NCI-H748 treated with DMSO at 0.1 percent for 48 hours (cell line): Measurements from ENCODE around the gene KANSL1L.

Source experiments
- DNase-seq: peaks from one replicate; lab custom pipeline; 2025; lab: John Stamatoyannopoulos, UW

Gene KANSL1L

DNA sequence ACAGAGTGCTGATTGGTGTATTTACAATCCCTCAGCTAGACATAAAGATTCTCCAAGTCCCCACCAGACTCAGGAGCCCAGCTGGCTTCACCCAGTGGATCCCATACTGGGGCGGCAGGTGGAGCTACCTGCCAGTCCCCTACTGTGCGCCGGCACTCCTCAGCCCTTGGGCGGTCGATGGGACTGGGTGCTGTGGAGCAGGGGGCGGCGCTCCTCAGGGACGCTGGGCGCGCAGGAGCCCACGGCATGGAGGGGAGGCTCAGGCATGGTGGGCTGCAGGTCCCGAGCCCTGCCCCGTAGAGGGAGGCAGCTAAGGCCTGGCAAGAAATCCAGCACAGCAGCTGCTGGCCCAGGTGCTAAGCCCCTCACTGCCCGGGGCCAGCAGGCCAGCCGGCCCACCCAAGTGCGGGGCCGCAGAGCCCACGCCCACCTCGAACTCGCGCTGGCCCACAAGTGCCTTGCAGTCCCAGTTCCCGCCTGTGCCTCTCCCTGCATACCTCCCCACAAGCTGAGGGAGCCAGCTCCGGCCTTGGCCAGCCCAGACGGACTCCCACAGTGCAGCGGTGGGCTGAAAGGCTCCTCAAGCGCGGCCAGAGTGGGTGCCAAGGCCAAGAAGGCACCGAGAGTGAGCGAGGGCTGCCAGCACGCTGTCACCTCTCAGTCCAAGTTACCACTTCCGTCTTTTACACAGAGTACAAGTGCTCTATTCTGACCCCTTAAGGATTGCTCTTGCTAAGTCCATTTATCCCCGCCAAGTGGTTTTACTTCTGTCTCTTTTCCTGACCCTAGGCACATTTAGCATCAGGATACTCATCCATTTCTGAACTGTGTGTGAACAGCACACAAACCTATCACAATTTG, 170.5 kb downstream of the KANSL1L start:
- DNase-seq, result no peak

DNA sequence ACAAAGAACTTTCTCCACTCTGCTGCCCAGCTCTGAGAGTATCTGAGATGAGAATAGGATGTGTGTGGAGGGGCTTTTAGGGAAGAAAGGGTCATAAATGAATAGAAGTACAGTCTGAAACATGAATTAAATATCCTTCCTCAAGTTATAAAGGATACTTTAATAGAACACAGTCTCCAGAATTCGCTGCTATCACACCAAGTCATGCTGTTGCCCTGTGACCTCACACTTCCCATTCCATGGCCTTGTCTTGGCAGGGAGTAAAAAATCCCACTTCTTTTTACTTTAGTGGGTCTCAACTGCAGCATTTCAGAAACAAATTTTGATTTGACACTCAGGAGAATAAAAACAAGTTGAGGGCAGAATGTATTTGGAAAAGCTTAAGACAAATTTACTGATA, 172.6 kb downstream of the KANSL1L start:
- DNase-seq, result no peak

DNA sequence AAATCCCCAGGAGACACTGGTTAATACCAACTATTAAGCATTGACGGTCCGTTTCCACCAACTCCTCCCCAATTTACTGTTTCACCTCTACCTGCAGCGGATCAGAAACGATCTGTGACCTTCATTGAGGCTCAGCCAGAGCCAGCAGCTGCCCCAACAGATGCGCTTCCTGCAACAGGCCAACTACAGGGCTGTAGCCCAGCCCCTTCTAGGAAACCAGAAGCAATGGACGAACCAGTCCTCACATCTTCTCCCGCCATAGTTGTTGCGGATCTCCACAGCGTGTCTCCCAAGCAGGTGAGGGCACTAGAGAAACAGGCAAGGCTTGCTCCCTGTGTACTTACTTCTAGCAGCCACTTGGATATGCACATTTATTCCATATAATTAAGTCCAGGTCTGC, 177.2 kb downstream of the KANSL1L start:
- DNase-seq, result no peak

DNA sequence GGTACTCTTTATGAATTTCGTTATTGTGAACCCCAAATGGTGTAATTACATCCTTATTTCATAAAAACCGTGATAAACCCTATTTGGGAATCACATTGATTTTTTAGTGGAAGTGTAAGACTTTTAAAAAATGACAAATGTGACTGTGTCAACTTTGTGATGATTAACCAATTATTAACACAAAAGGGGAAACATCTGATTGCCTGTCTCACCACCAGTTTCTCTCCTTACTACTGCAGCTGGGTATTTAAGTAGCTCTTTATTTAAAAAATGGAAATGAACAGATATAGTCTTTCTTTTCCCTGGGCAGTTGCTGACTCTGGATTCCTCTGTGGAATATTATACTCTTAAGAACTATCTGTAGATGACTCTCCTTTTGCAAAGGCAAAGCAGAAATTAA, 180.4 kb downstream of the KANSL1L start:
- no peak for DNase-seq

DNA sequence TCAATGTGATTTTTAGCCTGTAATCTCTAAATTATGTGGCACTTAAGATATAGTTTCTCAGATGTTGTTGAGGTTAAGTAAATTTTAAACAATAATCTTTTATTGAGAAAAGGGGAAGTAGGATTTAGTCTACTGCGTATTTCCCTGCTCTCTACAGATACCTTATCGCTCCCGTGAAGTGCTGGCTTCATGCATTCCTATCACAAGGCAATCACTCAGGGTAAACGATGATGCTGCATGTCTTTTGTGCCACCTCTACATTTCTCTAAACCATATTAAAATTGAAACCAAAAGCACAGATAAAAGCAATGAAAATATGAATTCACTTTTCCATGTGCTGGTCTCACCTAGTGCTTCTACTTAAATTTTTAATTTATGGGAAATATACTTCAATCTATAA, 183.2 kb downstream of the KANSL1L start:
- no peak for DNase-seq

DNA sequence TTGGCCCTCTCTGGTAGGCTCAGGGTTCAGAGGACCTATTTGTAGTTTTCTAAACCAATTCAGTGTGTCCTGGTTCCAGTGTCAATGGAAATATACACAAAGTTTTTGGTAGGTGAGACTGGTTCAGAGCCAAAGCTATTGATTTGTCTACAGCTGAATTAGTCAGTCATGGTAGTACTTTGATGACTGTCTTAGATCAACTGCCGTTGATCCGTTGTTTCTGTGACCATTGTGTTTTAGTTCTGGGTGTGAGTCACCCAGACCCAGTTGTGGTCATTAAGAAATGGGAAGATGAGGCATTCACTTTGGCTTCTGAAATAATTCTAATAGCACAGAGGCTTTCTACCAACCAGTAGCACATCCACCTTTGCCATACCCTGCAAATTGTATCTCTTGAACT, 184.8 kb downstream of the KANSL1L start:
- DNase-seq, result no peak

DNA sequence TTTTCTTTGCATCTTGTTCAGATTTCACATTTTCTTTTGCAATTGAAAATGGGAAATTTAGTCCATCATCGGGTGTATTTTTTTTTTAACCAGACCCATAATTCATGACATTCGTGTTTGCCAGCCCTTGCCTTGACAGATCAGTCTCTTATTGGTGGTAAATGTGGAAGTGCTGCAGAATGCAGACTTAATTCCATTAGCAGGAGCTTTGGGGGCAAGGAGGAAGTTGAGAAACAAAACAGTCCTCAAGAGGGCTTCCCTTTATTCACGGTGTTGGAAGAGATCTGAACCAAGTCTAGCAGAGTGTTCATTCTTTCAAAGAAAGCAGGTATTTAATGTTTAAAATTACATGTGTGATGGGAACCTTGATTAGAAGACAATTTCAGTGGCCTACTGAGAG, 185.3 kb downstream of the KANSL1L start:
- no peak for DNase-seq

DNA sequence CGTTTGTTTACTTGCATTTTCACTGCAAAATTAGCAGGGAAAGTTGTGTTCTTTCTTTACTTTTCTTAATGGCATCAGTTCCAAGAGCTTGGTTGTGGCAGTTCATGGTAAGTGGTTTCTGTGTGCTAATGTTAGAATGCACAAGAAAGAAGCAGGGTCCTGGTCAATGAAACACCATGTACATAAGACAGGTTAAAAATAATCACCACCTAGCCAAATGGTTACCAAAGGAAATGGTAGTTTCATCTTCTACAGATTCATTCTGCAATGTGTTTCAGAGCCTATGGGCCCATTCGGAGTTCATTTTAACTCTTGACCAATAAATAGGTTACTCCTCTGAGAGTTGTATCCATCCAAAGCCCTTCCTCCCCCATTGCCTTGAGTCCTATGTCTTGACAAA, 186.9 kb downstream of the KANSL1L start:
- DNase-seq, result no peak

DNA sequence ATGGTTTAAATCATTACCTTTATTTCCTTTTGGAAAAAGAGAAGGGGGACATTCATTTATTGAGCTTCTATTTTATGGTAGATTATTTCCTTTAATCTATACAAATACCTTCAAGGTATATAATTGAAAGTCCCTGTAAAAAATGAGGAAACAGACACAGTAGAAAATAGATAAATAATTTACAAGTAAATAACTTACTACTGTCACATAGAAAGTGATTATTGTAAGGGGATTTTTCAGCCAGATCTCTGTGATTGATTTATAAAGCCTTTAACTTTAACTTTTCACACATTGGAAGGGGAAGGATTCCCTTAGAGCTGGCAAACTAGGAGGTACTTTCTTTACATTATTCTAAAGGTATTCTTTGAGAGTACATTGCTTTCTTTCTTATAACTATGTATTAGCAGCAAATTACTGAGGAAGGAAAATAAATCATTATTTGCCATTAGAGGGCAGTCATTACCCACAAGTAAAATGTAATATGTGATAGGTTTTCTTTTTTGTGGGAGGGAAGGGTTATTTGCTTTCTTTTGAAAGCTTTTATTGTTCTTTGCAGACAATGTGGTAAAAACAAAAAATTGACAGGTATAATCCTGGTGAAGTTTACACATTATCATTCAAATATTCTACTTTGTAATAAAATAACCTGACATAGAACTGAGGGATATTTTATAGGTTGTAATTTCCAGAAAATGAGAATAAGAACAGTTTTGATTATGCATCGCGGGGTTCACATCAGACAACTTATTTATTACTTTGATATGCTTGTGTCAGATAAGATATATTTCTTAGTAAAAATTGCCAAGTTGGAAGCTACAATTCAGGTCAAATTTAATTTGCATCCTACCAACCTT, 193.6 kb downstream of the KANSL1L start:
- DNase-seq, result peak; percentile 11

DNA sequence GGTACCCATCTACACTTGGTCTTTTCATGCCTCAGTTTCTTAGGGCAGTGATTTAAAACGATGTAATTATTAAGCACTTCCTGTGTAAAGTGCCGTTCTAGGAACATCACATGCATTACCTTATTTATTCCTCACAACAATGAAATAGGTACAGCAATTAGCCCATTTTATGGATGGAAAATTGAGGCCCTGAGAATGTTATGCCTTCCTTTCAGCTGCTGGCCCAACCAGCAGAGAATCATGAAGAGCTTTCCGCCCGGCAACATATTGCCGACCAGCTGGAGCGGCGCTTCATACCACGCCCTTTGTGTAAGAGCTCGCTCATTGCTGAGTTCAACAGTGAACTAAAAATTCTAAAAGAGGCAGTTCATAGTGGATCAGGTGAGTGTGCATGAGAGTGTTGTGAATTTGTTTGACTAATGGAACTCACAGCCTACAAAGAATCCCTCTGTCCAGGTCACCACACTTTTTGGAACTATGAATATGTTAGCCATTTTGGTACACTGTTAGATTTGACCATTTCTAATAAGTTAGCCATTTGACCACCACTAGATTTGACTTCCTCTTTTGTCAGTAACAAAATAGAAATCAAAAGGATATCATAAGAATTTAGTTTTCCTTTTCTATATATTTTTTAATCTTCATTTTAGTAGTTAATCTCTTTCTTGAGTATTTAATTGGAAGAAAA, 194.4 kb downstream of the KANSL1L start:
- no peak for DNase-seq

DNA sequence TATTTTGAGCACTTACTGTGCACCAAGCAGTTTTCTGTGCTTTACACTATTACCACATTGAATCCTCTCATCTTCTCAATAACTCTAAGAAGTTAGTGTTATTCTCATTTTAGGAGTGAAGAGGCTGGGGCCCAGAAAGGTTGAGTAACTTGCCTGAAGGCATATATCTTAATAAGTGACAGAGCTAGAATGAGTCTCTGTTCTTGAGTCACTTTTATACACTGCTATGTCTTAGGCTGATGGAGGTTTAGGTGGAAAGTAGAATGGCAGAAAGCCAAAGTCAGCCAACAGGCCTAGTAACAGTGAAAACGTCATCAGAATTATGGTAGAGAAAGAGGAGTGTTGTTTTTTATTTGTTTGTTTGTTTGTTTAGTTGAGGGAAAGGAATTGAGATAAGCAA, 196.6 kb downstream of the KANSL1L start:
- no peak for DNase-seq

DNA sequence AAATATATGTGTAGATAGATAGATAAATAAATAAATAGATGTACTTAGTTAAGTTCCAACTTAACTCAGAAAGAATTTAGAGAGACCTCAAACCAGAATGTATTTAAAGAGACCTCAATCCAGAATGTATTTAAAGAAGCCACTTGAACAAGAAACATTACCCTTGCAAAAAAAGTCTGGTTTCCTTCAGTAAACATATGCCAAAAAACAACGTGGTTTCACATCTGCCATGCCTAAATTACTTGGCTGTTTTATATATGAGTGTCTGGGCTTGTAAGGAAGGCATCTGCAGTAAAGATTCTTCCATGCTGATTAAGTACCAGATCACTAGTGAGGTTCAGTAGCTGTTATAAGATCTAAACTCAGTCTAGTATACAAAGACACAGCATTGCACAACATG, 197.9 kb downstream of the KANSL1L start:
- DNase-seq, result no peak
